Measurements from ENCODE around the gene DNAJB6. TPM values are rescaled to one million over a fixed set of nuclear protein-coding genes. Genes with fewer than 3 reads are reported as not detected.

Gene DNAJB6
- polyA plus RNA-seq, 3 donors: 66.6 to 117 (median 116) TPM

DNA sequence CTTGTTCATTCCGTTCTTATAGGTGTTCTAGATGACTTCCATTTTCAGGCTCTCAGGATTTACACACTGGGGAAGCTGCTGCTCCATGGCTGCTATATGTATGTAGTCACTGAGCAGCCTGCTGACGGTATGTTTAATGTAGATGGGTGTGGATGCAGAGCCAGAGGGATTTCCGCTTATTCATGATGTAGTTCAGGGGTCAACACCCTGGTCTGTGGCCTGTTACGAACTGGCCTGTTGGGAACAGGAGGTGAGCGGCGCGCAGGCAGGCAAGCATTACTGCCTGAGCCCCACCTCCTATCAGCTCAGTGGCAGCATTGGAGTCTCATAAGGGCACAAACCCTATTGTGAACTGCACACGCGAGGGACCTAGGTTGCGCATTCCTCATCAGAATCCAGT is 33.9 kb downstream of the DNAJB6 start:
- no peaks in the 10 kb centered on the region for H3K4me1 ChIP-seq (ENCODE audit: control insufficient read depth in 1 of 2, insufficient read depth in 2 of 2, low read length in 2 of 2)
- no peaks in the 10 kb centered on the region for H3K27me3 ChIP-seq (ENCODE audit: control insufficient read depth in 2 of 2, insufficient read depth in 2 of 2, low read length in 2 of 2)
- no peak overlapping the region for H3K27ac ChIP-seq (ENCODE audit: low read depth in 1 of 2, low read length in 2 of 2)
- H3K79me2 ChIP-seq (ENCODE audit: insufficient read depth, low read length): peaks cover 84% of the 10 kb centered on the region
- intact Hi-C loops (cut with micrococcal nuclease): no loop called here
- H3K4me3 Mint-ChIP-seq: no peak overlapping the region
- no peaks in the 10 kb centered on the region for H3K9me3 ChIP-seq (replicated peaks in 1 of 2; ENCODE audit: control insufficient read depth in 1 of 2, insufficient read depth in 1 of 2, low read length in 2 of 2)
- H4K20me1 ChIP-seq (ENCODE audit: insufficient read depth, low read length): peaks cover 99% of the 10 kb centered on the region
- H3K9me3 Mint-ChIP-seq: peaks cover 0 to 4% (median 0%) of the 10 kb centered on the region in 7 donors
- H3K4me1 Mint-ChIP-seq: no peaks in the 10 kb centered on the region
- no peaks in the 10 kb centered on the region for H3K27me3 Mint-ChIP-seq (ENCODE audit: low read depth in 3 of 3)
- no peak overlapping the region for H3K9ac ChIP-seq (ENCODE audit: insufficient read depth, low read length, poor library complexity, severe bottlenecking)
- H3K36me3 Mint-ChIP-seq: peaks cover 80 to 92% of the 10 kb centered on the region in 2 donors
- peak overlapping the region in 1 of 7 donors; percentile 61 for H3K27ac Mint-ChIP-seq
- no peak overlapping the region for H3K4me2 ChIP-seq (replicated peaks; ENCODE audit: extremely low read depth, low read length, poor library complexity, severe bottlenecking)
- WGBS (ENCODE audit: insufficient coverage): 90% methylated on average over 10 of the region's 10 CpGs
- H2AFZ ChIP-seq (ENCODE audit: insufficient read depth, low read depth, low read length, poor library complexity, severe bottlenecking): no peak overlapping the region
- TF ChIP-seq, protein P1, sequence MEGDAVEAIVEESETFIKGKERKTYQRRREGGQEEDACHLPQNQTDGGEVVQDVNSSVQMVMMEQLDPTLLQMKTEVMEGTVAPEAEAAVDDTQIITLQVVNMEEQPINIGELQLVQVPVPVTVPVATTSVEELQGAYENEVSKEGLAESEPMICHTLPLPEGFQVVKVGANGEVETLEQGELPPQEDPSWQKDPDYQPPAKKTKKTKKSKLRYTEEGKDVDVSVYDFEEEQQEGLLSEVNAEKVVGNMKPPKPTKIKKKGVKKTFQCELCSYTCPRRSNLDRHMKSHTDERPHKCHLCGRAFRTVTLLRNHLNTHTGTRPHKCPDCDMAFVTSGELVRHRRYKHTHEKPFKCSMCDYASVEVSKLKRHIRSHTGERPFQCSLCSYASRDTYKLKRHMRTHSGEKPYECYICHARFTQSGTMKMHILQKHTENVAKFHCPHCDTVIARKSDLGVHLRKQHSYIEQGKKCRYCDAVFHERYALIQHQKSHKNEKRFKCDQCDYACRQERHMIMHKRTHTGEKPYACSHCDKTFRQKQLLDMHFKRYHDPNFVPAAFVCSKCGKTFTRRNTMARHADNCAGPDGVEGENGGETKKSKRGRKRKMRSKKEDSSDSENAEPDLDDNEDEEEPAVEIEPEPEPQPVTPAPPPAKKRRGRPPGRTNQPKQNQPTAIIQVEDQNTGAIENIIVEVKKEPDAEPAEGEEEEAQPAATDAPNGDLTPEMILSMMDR (IDR thresholded peaks at IDR 0.05): no peak
- no peak overlapping the region for H3K4me3 ChIP-seq (replicated peaks in 1 of 3; ENCODE audit: low read depth in 2 of 3, low read length in 3 of 3)
- peaks cover 85 to 100% of the 10 kb centered on the region in 2 donors for H3K36me3 ChIP-seq (replicated peaks in 1 of 2; ENCODE audit: control insufficient read depth in 1 of 2, insufficient read depth in 2 of 2, low read length in 2 of 2)
- no peak for DNase-seq

DNA sequence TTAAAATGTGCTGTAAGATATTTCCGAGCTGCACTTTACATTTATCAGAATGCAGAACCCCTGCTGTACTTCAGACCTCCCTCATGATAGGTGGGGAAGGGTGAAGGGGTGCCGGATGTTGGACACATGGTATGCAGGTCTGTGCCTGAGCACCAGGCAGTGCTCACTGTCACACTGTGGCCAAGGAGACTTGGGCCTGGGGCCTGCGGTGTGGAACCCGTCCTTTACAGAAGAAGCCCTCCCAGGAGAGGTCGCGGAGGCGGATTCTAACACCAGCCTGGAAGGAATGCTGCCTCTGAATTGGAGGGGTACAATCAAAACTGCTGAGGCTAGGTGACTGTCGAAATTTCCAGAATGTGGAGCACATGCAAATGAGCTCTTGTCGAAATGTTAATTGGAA is 34.5 kb downstream of the DNAJB6 start:
- peaks cover 80 to 92% of the 10 kb centered on the region in 2 donors for H3K36me3 Mint-ChIP-seq
- Histone ChIP-seq H3K4me1 (ENCODE audit: control insufficient read depth in 1 of 2, insufficient read depth in 2 of 2, low read length in 2 of 2) (no peaks in the 10 kb centered on the region), H2AFZ (ENCODE audit: insufficient read depth, low read depth, low read length, poor library complexity, severe bottlenecking) (no peak overlapping the region), H4K20me1 (ENCODE audit: insufficient read depth, low read length) (peaks cover 99% of the 10 kb centered on the region), H3K4me2 (replicated peaks; ENCODE audit: extremely low read depth, low read length, poor library complexity, severe bottlenecking) (no peak overlapping the region), H3K27me3 (ENCODE audit: control insufficient read depth in 2 of 2, insufficient read depth in 2 of 2, low read length in 2 of 2) (no peaks in the 10 kb centered on the region), H3K9ac (ENCODE audit: insufficient read depth, low read length, poor library complexity, severe bottlenecking) (no peak overlapping the region), H3K27ac (ENCODE audit: low read depth in 1 of 2, low read length in 2 of 2) (no peak overlapping the region), H3K79me2 (ENCODE audit: insufficient read depth, low read length) (peaks cover 84% of the 10 kb centered on the region), H3K9me3 (replicated peaks in 1 of 2; ENCODE audit: control insufficient read depth in 1 of 2, insufficient read depth in 1 of 2, low read length in 2 of 2) (no peaks in the 10 kb centered on the region), H3K36me3 (replicated peaks in 1 of 2; ENCODE audit: control insufficient read depth in 1 of 2, insufficient read depth in 2 of 2, low read length in 2 of 2) (peaks cover 84 to 100% of the 10 kb centered on the region in 2 donors), H3K4me3 (replicated peaks in 1 of 3; ENCODE audit: low read depth in 2 of 3, low read length in 3 of 3) (no peak overlapping the region)
- H3K4me3 Mint-ChIP-seq: no peak overlapping the region
- TF ChIP-seq, protein P1 (IDR thresholded peaks at IDR 0.05): no peak
- peak overlapping the region in 1 of 7 donors; percentile 60 for H3K27ac Mint-ChIP-seq
- no peaks in the 10 kb centered on the region for H3K4me1 Mint-ChIP-seq
- DNase-seq: no peak
- intact Hi-C loops (cut with micrococcal nuclease): no loop called here
- 93% methylated on average over 7 of the region's 9 CpGs for WGBS (ENCODE audit: insufficient coverage)
- peaks cover 0 to 4% (median 0%) of the 10 kb centered on the region in 7 donors for H3K9me3 Mint-ChIP-seq
- no peaks in the 10 kb centered on the region for H3K27me3 Mint-ChIP-seq (ENCODE audit: low read depth in 3 of 3)
